GM19023 (cell line): ENCODE results near the gene SYNE2.

Experiments
- ATAC-seq: cut with Tn5 transposase; IDR thresholded peaks from one replicate; pipeline ENCODE4 v1.9.1; 2021; ENCODE audit warnings: mild to moderate bottlenecking, moderate library complexity; ENCODE audit not compliant: unreplicated experiment

Gene SYNE2

GRCh38 chr14:63908667-63909264, 56.0 kb downstream of the SYNE2 start:
- no peak for ATAC-seq

DNA sequence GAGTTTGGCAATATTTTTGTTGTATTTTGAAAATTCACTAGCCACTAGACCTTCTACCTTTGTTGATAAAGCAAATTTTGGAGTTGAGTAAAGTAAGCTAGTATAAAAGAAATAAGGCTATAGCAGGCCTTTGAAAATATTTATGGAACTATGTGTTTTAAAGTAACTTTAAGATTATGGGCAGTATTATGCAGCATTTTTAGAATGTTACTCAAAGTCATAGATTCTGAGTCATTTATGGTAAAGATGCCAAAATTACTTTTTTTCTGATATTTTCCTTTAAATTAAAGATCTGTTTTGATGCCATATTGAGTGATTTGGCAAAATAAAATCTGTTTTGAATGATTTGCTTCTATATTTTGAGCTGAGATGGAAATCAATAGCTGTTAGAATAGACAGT, 57.2 kb downstream of the SYNE2 start:
- no peak for ATAC-seq

GRCh38 chr14:63910583-63911363, 58.0 kb downstream of the SYNE2 start:
- ATAC-seq: no peak

DNA sequence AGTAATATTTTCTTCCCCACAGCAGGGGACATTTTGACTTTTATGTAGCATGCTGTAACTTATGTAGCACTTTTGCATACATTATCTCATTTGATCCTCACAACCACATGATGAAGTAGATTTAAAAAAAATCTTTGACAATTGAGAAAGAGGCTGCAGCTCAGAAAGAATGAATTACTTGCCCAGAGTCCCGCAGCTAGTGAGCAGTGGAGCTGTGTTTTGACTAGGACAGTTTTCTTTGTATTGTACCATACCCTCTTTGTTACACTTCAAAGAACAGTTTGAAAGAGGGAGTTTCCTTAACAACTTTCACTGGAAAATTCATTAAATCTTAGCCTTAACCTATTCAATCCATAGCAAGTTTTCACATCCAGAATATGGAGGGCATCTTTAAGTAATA, 58.6 kb downstream of the SYNE2 start:
- no peak for ATAC-seq

GRCh38 chr14:63912286-63912685, 59.5 kb downstream of the SYNE2 start:
- no peak for ATAC-seq

DNA sequence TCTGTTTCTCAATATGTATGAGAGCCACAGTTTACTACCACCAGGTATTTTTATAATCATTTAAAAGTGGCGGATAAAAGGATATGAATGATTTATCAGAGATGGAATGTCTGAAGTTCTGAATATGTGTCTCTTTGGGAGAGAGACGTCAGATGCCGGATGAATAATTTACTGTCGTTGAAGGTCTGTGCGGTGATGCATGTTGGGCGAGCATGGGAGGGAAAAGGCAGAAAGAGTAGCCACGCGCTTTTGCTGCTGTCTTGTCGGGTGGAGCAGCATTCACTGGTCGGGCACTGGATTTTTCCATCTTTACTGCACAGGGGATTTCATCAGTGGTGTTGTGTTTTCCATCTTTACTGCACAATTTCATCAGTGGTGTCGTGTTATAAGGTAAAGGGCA, 65.6 kb downstream of the SYNE2 start:
- ATAC-seq: no peak

DNA sequence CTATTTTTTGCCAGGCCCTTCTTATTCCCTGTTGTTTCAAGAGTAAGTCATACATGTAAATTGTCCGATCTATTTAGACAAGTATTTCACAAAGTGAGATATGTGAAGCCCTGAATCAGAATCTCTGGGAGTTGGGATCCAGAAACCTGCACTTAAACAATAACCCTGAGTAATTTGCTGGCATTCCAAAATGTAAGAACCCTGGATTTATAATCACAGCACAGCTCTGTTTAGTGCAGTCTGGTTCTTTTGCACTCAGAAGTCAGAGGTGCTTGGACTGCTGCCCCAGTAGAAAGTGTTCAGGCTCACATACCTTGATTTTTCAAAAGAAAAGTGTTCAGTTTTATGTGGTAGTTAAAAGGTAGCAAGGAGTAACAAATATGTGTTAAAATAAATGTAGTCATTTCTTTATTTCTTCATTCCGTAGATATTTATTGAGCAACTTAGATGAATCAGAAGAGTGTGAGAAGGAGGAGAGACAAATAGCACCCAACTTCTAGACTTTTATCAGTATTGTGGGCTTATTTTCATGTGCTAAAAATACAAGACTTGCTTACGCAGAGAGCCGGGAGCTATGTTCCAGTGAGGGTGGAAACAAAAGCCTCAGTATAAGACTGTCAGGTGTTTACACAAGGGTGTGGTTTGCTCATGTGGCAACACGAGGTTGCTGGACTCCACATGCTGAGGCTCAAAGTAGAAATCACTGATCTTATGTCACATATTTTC, 70.1 kb downstream of the SYNE2 start:
- ATAC-seq: no peak

- ATAC-seq: no peak
These were observed 70.6 kb downstream of the SYNE2 start for GRCh38 chr14:63923422-63923752.

GRCh38 chr14:63924375-63924774, 71.6 kb downstream of the SYNE2 start:
- ATAC-seq: no peak

- ATAC-seq: no peak
These were observed 73.8 kb downstream of the SYNE2 start for GRCh38 chr14:63926641-63927040.

GRCh38 chr14:63928744-63929174, 76.0 kb downstream of the SYNE2 start:
- ATAC-seq: no peak

DNA sequence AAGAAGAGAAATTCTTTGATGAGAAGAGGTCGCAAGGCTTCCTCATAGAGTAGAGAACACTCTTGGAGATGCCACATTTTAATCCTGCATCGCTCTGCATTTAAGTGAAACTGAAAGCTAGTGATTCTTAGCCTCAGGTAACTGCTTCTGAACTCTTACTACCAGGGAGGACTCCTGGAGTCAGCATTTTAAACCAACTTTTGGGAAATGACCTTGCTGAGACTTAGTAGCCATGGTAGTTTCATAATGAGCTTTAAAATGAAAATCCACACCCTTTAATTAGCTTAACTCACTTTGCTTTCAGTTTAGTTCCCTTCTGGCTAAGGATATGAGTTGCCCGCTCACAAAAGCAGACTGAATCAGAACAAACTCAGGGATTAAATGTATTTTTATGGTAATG, 80.3 kb downstream of the SYNE2 start:
- ATAC-seq: no peak

DNA sequence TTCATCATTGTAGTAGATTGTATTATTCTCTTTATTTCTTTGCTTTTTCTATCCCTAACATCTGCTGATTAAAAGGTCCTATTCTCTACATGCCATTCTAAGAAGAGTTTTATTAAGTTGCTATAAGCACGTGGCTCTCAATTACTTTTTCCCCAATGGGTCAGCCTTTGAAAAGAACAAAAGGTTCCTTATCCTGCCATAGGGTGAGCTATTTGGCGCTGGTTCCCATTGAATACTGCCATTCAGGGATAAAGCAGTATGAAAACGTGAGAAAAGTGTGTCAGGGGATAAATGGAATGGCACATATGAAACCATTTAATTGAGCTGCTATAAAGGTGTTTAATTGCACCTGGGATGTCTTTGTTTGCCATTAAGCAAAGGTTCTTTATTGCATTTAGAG, 80.9 kb downstream of the SYNE2 start:
- ATAC-seq: no peak

DNA sequence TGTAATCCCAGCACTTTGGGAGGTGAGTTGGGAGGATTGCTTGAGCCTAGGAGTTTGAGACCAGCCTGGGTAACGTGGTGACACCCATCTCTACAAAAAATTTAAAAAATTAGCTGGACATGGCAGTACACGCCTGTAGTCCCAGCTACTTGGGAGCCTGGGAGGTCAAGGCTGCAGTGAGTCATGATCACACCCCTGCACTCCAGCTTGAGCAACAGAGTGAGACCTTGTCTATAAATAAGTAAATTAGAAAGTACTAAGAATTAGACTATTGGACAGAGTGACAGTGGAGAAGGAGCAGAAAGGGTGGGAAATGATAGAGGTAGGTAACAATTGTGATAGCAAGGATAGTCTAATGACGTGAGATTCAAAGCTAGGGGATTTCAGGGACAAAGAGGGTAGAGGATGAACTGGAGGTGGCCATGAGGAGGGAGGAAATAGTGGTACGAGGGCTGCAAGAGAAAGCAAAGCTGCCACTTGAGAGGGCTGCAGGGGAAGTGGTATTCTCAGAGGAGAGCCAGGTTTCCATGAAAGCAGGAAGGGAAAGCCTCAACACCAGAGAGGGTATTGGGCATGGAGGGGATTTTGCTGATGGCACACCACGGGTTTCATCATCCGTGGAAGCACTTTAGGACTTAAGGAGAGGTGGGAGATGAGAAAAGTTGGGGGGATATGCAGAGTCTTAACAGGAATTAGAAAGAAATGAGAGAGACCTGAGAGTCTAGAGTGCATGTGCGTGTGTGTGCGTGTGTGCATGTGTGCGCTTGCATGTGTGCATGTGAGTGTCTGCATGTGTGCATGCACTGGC, 85.6 kb downstream of the SYNE2 start:
- ATAC-seq: peak; percentile 50

- ATAC-seq: no peak
These were observed 86.1 kb downstream of the SYNE2 start for GRCh38 chr14:63939006-63939270.

DNA sequence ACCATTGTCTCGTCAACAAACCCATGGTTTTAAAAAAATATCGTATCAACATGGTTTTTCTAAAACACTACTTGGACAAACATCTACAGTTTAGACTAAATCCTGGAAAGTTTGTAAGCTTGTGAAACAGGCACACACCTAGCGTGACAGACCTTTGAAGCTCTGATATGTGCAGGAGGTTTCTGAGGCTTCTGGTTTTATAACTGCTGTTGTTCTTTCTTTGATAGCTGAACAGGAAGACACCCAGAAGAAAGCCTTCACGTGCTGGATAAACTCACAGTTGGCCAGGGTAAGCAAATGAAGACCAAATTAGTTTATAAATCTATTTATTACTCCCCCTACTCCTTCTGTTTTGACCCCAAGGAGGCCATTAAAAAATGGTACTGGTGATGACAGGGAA, 87.6 kb downstream of the SYNE2 start:
- ATAC-seq: no peak

DNA sequence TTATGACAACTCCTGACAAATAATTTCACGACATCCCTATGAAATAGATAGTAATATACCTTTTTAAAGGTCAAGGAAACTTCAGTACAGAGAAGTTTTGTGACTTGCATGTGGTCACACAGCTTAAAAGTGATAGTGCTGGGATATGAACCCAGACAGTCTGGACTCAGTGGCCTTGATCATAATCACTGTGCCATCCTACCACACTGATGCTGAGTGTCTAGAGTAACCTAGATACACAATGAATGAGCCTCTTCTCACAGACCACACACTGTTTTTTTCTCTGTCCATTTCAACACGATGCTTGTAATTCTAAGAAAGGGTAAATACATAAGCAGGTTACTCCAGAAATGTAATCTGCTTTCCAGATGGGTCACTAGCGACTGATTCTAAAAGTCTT, 88.2 kb downstream of the SYNE2 start:
- no peak for ATAC-seq

DNA sequence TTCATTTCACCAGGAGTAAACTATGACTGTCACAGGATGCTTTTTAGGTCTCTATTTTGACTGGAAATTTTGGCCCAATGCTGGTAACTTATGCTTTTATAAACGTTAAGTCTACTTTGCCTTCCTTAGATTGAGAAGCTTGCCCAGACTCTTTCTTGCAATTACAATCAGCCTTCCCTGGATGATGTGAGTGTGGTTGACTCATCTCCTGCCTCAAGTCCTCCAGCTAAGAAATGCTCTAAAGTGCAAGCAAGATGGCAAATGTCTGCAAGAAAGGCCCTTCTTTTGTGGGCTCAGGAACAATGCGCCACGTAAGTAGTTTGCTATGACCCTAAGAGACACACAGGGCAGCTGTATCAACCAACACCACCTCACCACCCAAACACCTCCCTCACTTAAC, 96.9 kb downstream of the SYNE2 start:
- ATAC-seq: no peak

- ATAC-seq: no peak
These were observed 98.2 kb downstream of the SYNE2 start for GRCh38 chr14:63951021-63951420.

DNA sequence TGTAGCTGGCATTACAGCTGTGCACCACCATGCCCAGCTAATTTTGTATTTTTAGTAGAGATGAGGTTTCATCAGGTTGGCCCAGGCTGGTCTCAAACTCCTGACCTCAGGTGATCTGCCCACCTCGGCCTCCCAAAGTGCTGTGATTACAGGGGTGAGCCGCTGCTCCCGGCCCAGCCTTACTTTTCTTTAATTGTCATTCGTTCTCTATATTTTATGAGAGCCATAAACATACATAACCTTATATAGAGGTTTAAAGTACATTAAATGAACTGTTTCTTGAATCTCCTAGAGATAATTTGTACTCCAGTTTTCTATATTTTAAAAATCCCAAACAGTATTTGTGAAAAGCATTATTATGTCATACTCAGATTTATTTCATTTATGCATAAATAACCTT, 98.6 kb downstream of the SYNE2 start:
- ATAC-seq: no peak

- no peak for ATAC-seq
These were observed 99.5 kb downstream of the SYNE2 start for GRCh38 chr14:63952053-63952932.
